ENCODE measurements around the gene FBXO42.
A peak's percentile ranks its signal among the peaks of the same experiment; 100 is the strongest.
"Not testable (repeated sequence)": the region's sequence is repeated elsewhere in the genome, so short reads cannot be mapped to it uniquely, and the experiment has no call there.

FBXO42 gene

DNA sequence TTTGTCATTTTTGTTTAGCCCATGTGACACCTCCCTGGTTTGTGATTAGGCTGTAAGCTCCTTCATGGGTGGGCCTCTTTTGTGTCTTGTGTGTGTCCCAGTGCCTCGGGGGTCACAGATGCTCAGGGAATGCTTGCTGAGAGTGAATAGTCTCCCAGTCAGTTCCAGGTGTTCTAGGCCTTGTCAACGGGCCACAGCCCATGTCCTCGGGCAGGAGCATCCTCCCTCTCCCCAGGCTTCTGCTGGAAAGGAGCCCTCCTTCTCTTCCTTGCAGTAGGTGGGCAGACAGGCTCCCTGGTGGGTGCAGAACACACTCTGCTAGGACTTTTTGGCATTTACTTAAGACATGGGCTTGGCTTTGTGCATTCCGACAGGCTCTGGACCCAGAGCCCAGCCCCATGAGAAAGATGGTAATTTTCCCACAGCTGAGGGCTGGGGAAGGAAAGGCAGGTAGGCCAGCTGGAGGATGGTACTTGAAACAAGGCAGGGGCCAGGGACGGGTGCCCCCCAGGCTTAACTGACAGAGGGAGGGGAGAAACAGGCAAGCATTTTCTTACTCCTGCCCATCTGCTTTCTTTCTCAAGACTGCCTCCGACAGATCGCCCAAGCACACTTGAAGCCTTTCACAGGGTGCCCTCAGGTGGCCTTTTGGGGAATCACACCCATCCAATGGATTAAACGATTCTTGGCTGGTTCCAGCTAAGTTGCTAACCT, 108.2 kb downstream of the FBXO42 start:
- DNase-seq (ENCODE audit: low read depth in 2 of 2) = peak; percentile 58 to 69

- no peak for DNase-seq (ENCODE audit: low read depth in 2 of 2)
These were observed 109.1 kb downstream of the FBXO42 start for GRCh38 chr1:16243215-16243610.

GRCh38 chr1:16242556-16243214, 109.6 kb downstream of the FBXO42 start:
- no peak for DNase-seq (ENCODE audit: low read depth in 2 of 2)

DNA sequence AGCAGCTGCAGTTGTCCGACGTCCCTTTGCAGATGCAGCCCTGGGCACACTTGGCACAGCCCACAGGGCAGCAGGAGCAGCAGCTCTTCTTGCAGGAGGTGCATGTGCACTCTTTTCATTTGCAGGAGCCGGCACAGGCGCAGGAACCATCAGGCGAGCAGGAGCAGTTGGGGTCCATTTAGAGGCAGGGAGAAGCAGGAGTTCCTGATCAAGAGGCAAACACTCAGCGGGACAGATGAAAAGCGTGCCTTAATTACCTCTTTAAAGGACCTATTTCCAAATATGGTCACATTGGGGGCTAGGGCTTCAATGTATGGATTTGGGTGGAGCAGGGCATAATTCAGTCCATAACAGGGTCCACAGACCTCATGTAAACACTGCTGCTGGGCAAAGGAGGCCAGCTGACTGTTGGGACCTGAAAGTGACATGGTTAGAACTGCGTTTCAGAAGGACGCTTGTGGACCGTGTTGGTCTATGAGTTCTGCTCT, 111.0 kb downstream of the FBXO42 start:
- no peak for DNase-seq (ENCODE audit: low read depth in 2 of 2)

DNA sequence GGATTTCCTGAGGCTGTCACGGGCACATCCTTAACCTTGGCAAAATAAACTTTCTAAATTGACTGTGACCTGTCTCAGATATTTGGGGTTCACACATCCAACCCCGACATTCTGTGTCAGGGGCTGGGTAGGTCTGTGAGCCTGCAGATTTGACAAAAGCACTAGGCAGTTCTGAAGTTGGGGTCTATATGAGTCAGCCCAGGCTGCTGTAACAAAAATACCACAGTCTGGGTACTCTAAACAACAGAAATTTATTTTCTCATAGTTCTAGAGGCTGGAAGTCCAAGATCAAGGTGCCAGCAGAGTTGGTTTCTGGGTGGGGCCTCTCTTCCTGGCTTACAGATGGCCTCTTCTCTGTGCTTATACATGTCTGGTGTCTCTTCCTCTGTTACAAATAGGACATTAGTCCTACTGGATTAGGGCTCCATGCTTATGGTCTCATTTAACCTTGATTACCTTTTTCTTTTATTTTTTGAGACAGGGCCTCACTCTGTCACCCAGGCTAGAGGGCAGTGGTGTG, 112.2 kb downstream of the FBXO42 start:
- DNase-seq (ENCODE audit: low read depth in 2 of 2) = no peak

GRCh38 chr1:16237343-16237830, 114.9 kb downstream of the FBXO42 start:
- DNase-seq (ENCODE audit: low read depth in 2 of 2) = no peak

DNA sequence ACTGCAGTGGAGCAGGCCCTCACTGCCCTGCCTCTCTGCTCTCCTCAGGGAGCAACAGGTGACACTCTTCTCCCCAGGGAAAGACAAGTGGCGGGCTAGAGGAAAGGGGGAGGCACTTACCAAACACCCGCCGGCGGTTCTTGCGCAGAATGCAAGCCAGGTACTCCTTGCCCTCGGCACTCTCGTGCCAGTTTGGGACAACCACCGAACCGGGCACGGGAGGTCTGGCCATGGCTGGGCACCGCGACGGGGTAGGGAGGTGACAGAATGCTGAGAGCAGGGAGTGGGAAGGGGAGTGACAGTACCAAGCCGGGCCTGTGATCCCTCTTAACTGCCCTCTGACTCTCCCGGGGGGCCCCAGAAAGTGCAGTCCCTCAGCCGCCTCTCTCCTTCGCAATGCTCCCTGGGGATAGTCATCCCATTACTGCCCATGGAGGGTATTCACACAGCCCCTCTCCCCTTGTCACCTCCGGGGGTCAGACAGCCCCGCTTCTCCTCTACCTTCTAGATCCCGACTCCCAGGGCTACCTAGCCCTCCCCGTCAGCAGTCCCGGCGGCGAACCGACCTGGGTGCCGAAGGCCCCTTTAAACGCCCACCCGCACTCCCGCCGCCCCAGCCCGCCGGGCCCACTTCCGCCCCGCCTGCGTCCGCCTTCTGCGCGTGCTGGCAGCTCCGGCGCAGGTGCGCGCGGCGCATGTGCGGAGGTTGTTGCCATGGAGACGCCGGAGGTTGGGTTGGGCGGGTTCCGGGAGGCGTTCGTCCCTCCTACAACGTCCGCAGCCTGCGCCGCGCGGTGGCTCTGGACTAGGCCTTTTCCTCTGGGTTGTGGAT, 115.6 kb downstream of the FBXO42 start, which contains the start of gene CPLANE2:
CPLANE2 (minus strand) TSS at position 673 of the 832 bp plus-strand sequence; CDS start at position 232, 441 bp downstream.
- peak; percentile 94 for DNase-seq (ENCODE audit: low read depth in 2 of 2)

GRCh38 chr1:16235944-16236510, 116.3 kb downstream of the FBXO42 start:
- DNase-seq (ENCODE audit: low read depth in 2 of 2) = peak; percentile 16 to 27

- DNase-seq (ENCODE audit: low read depth in 2 of 2) = no peak
These were observed 116.9 kb downstream of the FBXO42 start for GRCh38 chr1:16235347-16235746.

- DNase-seq (ENCODE audit: low read depth in 2 of 2) = no peak
These were observed 118.8 kb downstream of the FBXO42 start for GRCh38 chr1:16233431-16233830.

- DNase-seq (ENCODE audit: low read depth in 2 of 2) = no peak
These were observed 120.0 kb downstream of the FBXO42 start for GRCh38 chr1:16232316-16232710.

DNA sequence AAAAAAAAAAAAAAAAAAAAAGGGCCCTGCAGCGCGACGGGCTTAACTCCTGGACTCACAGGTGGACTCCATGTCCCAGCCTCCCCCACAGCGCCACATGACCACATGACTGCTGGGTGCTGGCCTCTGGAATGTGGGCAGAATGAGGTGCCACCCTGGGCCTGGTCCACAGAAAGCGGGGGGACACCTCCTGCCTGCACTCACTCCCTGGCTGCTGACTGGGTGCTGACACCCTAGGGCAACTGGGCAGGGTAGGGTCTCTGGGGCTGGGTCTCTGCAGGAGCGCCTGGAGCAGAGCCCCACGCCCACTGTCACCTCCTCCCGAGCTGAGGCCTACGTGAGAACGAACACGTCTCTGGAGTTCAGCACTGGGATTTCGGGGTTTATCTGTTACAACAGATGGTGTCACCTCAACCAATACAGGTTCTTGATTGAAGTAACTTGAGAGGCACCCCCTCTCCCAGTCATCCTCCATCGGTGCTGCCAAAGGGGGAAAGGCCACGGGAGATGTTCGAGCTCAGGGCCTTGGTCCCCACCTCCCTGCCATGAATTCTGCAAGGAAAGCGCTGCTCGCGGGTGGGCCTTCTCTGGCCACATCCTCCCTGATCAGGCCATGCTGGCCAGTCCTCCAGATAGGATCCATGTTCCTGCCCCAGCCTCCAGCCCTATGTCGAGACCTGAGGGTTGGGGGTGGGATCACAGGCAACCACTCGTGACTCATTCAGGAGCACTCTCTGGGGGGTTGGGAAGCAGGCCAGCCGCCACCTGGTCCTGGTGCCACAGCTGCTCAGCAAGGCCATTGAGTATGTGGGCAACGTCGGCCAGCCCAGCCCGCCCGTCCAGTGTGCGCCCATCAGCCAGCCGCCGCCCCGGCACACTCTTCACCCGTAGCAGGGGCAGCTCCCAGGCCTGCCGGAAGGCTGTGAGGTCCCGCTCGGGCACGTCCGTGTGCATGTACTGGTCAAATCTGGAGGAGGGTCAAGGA, 120.7 kb downstream of the FBXO42 start:
- DNase-seq (ENCODE audit: low read depth in 2 of 2) = no peak

GRCh38 chr1:16230744-16231143, 121.5 kb downstream of the FBXO42 start:
- no peak for DNase-seq (ENCODE audit: low read depth in 2 of 2)

- DNase-seq (ENCODE audit: low read depth in 2 of 2) = no peak
These were observed 122.1 kb downstream of the FBXO42 start for GRCh38 chr1:16229976-16230740.

GRCh38 chr1:16226490-16227179, 125.6 kb downstream of the FBXO42 start:
- DNase-seq (ENCODE audit: low read depth in 2 of 2) = no peak

GRCh38 chr1:16226129-16226489, 126.2 kb downstream of the FBXO42 start:
- no peak for DNase-seq (ENCODE audit: low read depth in 2 of 2)

- DNase-seq (ENCODE audit: low read depth in 2 of 2) = no peak
These were observed 127.8 kb downstream of the FBXO42 start for GRCh38 chr1:16224472-16224871.

DNA sequence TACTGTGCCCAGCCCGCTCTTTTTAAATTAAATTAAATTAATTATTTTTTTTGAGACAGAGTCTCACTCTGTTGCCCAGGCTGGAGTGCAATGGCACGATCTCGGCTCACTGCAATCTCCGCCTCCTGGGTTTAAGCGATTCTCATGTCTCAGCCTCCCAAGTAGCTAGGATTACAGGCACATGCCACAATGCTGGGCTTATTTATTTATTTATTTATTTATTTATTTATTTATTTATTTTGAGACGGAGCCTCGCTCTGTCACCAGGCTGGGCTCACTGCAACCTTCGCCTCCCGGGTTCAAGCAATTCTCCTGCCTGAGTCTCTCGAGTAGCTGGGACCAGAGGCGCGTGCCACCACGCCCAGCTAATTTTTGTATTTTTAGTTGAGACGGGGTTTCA, 129.6 kb downstream of the FBXO42 start:
- not testable (repeated sequence) for DNase-seq (ENCODE audit: low read depth in 2 of 2)

DNA sequence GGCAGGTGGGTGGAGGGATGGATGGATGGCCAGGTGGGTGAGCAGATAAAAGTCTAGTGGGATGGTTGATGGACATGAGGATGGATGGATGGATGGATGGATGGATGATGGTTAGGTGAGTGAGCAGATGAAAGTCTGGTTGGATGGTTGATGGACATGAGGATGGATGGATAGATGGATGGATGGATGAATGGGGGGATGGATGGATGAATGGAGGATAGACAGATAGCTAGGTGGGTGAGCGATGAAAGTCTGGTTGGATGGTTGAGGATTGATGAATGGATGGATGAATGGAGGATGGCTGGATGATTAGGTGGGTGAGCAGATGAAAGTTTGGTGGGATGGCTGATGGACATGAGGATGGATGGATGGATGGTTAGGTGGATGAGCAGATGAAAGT, 130.8 kb downstream of the FBXO42 start:
- DNase-seq (ENCODE audit: low read depth in 2 of 2) = no peak

All from stimulated activated CD4-positive, alpha-beta T cell treated with anti-CD3 and anti-CD28 coated beads, Interleukin-4, amount 100 ng/mL, for 48 hours (primary cell).